Erythroblast (primary cell): ENCODE results near the gene FAXDC2.

Experiments
- GATA1 ChIP-seq: IDR thresholded peaks from 2 replicates; pipeline ENCODE4 v1.6.1; 2011; ENCODE audit warnings: low read depth, mild to moderate bottlenecking, control low read depth, low read length, moderate library complexity
- POLR2A ChIP-seq: IDR thresholded peaks from 2 replicates; pipeline ENCODE4 v1.6.1; 2011; ENCODE audit warnings: mild to moderate bottlenecking, low read length

DNA sequence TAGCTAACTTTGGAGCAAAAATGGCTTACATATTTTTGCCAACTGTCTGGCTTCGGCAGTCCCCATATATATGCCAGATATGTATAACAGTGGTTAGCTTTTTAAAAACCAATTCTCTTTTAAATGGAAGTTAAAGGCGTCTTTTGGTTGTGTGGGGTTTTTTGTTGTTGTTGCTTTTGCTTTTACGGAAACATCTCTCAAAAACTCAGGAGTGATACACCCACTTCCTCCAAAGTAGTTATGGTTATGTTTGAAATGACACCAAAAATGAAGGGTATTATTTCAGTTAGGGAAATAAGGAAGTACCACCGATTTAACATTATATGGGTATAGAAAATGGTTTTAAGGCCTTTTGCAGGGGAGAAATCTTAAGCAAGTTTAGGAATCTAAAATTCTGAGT, 10.4 kb upstream of the FAXDC2 start:
- TF ChIP-seq POLR2A (no peak), GATA1 (no peak)
